T-helper 22 cell (primary cell): ENCODE data around the gene TBCA.
"Not testable (repeated sequence)": the region's sequence is repeated elsewhere in the genome, so short reads cannot be mapped to it uniquely, and the experiment has no call there.

ENCODE experiments used
- DNase-seq: peaks from one replicate; pipeline ENCODE4 v3.0.0-alpha.2; 2020; ENCODE audit warnings: low read depth

Gene TBCA

GRCh38 chr5:77772729-77773128 is 3.4 kb downstream of the TBCA start:
- no peak for DNase-seq

- DNase-seq = no peak
Observed at GRCh38 chr5:77771452-77771851, 4.7 kb downstream of the TBCA start.

- no peak for DNase-seq
Observed at GRCh38 chr5:77770293-77771005, 5.7 kb downstream of the TBCA start.

- DNase-seq = no peak
Observed at GRCh38 chr5:77768978-77769377, 7.2 kb downstream of the TBCA start.

GRCh38 chr5:77767301-77767700 is 8.8 kb downstream of the TBCA start:
- no peak for DNase-seq

- no peak for DNase-seq
Observed at GRCh38 chr5:77761606-77762005, 14.5 kb downstream of the TBCA start.

GRCh38 chr5:77758141-77758938 is 17.8 kb downstream of the TBCA start:
- DNase-seq = no peak

GRCh38 chr5:77751328-77752023 is 24.7 kb downstream of the TBCA start:
- DNase-seq = no peak

- not testable (repeated sequence) for DNase-seq
Observed at GRCh38 chr5:77750928-77751327, 25.2 kb downstream of the TBCA start.

GRCh38 chr5:77748160-77748559 is 28.0 kb downstream of the TBCA start:
- no peak for DNase-seq

- no peak for DNase-seq
Observed at GRCh38 chr5:77744116-77744515, 32.0 kb downstream of the TBCA start.

GRCh38 chr5:77743181-77743580 is 33.0 kb downstream of the TBCA start:
- no peak for DNase-seq

- no peak for DNase-seq
Observed at GRCh38 chr5:77741608-77742007, 34.5 kb downstream of the TBCA start.

- no peak for DNase-seq
Observed at GRCh38 chr5:77734885-77735284, 41.3 kb downstream of the TBCA start.

GRCh38 chr5:77733130-77733529 is 43.0 kb downstream of the TBCA start:
- DNase-seq = no peak

GRCh38 chr5:77727190-77727589 is 48.9 kb downstream of the TBCA start:
- no peak for DNase-seq

GRCh38 chr5:77725616-77726015 is 50.5 kb downstream of the TBCA start:
- no peak for DNase-seq

- DNase-seq = no peak
Observed at GRCh38 chr5:77724934-77725333, 51.2 kb downstream of the TBCA start.

GRCh38 chr5:77719666-77720363 is 56.3 kb downstream of the TBCA start:
- DNase-seq = no peak

GRCh38 chr5:77718934-77719610 is 57.1 kb downstream of the TBCA start:
- no peak for DNase-seq

- no peak for DNase-seq
Observed at GRCh38 chr5:77709993-77710685, 66.0 kb downstream of the TBCA start.
